Ammon's horn (tissue), 1 donor: Measurements from ENCODE around the gene SCRN2.

ENCODE experiments used
- DNase-seq: peaks from one replicate; pipeline ENCODE4 v3.0.0-alpha.2; 2016; ENCODE audit warnings: low spot score

Gene SCRN2

GRCh38 chr17:47821031-47821423 lies 20.0 kb downstream of the SCRN2 start:
- DNase-seq = no peak

DNA sequence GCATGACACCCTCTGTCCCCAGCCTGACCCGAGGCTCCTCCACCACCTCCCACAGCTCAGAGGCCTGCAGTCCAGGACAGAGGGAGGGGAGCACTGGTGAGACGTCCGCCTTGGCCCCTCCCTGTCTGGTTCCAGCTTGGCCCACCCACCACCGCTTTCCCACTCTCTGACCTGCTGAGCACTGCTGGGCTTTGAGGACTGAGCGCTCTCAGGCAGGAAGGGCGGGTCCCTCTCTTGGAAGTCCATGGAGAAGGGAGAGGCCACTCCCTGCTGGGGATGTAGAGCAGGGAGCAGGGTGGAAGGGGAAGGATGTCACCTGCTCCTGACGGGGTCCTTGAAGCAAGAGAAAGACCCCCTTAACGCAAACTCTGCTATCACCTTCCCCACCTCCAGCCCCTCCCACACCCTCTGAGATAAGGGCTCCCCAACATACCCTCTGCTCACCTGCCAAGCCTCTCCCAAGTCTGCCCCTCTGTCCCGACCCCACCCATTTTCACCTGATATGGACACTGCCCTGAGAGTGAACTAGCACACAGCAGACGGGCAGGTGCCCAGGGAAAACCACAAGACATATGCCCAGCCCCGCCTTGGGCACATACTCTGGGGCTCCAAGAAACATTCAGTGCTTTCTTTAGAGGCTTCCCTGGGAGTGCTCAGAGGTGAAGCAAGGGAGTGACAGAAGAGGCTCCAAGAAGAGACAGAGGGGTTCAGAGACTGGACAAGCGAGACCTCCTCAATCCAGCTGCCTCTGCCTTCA lies 20.9 kb downstream of the SCRN2 start:
- no peak for DNase-seq

GRCh38 chr17:47819475-47819874 lies 21.6 kb downstream of the SCRN2 start:
- no peak for DNase-seq

DNA sequence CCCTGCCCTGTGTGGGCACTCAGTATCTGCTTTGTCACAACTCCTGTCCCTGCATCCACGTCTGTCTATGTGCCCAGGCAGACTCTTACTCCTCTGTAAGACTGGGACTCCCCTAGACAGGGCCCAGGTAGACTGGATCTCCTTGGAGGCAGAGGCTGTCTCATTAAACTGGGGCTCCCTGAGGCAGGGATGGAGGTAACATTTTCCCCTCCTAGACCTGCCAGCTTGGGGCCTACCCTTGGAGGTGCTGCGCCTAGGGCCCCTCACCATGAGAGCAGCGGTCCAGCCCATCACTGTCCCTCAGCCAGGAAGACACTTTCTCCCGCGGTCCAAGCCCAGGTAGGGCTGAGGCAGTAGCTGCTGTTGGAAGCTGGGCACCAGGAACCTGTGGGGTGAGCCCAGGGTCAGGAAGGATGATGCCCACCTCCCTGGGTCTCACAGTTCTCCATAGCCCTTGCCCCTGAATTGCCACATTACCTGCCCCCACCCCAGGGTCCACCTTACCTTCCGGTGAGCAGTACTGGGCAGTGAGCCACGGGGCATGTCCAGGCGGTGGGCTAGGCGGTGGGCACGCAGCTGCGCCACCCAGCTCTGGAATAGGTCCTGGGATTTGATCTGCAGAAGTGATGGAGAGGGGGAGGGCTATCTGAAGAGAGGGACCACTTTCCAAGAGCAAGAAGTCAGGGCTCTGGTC lies 22.9 kb downstream of the SCRN2 start:
- DNase-seq = no peak

DNA sequence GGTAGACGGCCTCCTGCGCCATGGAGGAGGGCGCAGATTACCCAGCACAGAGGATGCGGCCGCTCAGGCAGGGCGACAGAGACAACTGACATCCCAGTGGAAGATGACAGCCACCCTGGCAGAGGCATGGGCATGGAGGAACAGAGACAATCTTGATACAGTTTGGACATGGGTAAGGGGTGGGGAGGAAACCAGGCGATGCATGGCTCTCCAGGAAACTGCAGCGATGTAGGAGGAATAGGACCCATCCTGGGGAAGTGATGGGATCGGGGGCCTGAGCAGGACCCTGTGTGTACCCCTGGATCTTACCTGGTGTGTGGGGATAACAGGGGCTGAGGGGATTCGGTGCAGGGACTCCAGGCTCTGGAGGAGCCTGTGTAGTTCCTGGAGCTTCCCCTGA lies 24.1 kb downstream of the SCRN2 start:
- DNase-seq = no peak

- DNase-seq = no peak
Observed at GRCh38 chr17:47816111-47816735, 24.9 kb downstream of the SCRN2 start.

GRCh38 chr17:47815106-47815918 lies 25.8 kb downstream of the SCRN2 start:
- no peak for DNase-seq

DNA sequence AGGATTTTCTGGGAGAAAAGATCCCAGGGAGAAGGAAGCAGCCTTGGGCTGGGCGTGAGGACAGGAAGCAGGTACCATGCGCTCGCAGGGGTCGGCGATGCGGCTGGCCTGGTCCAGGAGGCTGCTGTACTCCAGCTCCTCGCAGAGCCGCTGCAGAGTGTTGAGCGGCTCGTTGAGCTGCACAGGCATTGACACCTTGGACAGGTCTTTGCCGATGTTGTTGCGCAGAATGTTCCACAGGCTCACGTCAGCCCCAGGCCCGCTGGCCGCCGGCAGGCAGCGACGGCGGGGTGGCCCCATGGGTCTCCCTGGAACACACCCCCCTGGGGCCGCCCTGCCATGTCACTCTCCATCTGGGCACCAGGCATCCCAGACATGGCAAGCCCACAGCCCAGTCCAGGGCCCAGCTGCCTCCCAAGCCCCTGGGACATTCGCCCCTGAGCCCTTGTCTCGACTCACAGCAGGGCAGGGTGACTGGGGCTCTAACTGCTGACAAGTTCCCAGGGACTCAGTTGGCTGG lies 27.5 kb downstream of the SCRN2 start:
- DNase-seq = no peak

DNA sequence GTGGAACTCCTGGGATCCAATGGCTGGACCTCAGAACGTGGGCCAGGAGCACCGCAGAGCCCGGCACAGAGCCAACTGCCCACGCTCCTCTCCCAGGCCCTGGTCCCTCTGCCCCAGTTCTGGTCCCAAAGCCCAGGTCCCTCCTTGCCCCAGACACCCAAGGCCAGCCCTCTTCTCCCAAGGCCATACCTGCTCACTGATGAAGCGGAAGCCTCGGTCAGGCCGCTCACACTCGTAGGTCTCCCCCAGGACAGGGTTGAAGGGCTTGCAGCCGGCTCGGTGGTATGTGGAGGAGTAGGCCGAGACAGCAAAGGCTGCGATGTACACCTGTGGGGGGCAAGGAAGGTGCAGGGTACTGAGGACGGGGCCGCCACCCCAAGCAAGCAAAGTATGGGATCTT lies 28.0 kb downstream of the SCRN2 start:
- DNase-seq = no peak

- no peak for DNase-seq
Observed at GRCh38 chr17:47812146-47812920, 28.7 kb downstream of the SCRN2 start.

- DNase-seq = no peak
Observed at GRCh38 chr17:47811709-47812108, 29.4 kb downstream of the SCRN2 start.

DNA sequence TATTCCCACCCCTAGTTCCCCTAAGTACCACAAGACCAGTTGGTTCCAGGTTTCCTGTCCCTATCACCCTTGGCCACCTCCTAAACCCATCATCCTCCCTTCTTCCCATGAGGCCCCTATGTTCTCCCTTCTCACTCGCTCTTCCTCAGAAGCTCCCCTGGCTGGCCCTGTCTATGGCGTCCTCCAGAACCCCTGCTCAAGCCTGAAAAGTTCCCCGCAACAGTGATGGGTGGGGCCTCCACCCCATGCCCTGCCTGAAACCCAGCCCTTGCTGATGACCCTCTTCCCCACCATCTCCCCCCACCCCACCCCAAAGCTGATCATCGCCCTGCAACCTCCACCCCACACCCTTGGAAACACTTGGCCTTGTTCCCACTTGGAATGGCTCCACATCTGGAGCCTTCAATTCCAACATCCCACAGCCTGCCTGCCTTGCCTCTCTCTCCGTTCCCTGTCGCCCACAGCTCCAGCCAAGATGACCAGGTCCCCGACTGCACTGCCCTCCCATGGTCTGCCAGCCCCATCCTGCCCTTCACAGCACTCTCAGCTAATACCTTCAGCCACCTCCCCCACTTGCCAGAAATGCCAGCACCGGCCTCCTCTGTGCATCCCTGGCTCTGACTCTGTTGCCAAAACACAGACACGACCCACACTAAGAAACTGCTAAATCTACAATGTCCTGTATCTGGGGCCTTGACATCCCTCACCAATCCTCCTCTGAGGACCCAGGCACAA lies 30.0 kb downstream of the SCRN2 start:
- DNase-seq = no peak

DNA sequence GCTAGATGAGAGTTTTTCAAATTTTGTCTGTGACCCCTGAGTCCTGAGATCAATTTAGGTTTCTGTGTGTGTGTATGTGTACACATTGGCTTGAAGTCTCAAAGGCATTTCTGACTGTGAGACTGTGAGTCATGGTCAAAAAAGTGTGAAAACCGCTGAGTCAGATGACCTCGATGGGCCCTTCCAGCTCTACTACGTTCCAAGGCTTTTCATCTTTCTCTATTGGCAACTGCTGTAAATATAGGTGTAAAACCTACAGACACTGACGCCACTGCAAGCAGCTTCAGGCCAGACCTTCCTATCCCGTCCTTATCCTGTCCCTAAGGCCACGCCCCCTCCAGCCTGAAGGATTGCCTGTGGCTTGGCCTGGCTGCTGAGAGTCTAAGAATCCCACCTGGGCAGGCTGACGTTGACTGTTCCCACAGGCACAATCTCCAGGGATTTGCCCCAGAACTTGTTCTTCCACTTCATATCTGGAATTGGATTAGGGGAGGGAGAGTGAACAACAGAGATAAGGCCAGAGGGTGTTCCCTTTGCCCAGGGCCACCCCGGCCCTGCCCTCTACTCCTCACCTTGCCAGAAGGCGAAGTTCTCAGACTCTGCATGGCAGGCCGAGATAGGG lies 30.8 kb downstream of the SCRN2 start:
- DNase-seq = no peak

DNA sequence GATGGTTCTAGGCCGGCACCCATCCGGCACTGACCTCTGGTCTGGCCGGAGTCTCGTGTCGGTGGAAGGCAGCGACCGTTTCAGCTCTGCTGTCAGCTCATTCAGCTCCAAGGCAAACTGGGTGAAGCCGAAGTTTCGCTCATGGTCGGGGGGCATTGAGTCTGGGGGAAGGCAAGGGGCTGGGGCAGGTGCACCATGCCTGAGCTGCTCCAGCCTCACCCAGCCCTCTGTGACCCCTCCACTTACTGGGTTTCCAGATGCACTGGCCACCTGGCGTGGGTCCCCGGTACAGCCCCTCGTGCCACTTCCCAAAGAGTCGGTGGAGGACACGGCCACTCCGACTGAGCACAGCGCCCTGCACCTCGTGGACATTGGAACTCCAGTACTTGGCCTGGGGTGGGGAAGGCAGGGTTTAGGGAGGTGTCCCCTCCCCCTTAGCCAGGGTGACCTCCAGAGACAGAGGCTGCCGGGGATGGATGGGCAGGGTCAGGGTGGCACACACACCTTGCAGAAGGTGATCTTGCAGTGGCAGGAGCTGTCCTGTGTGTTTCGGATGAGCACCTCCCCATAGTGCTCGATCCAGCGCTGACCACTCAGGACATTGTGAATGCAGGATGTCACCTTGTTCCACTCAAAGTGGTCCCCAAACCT lies 32.1 kb downstream of the SCRN2 start:
- DNase-seq = no peak

DNA sequence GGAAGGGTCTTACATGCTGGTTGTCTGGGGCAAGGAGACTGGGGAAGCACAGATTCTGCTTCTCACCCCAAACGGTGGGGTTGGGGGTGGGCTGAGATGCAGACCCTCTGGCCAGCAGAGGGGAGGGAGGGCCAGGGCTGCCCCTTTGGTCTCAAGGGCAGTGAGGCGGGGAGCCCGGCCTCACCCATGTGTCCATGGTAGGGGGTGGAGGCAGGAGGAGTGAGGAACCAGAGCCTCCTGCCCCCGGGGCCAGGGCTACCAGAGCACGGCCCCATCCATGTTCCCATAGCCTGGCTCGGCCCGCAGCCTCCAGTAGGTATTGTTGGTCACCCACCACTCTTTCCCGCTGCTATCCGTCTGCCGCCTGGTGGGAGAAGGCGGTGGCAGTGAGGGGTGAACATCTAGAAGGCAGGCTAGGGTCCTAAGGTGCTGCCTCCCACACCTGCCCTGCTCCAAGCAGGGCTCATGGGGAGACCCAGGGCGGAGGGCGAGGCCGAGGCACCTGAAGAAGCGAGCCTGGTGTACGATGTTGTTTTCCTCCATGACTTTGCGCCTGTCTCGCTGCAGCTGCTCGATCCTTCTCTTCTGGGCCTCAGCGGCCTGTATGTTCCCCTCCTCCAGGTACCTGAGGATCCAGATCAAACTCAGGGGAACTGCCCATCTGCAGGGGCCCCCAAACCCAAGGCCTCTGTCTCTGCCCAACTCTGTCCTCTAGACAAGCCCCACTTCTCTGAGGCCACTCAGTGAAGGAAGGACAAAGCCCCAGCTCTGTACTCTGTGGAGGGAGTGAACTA lies 32.8 kb downstream of the SCRN2 start:
- DNase-seq = no peak

GRCh38 chr17:47807421-47807820 lies 33.7 kb downstream of the SCRN2 start:
- no peak for DNase-seq

- no peak for DNase-seq
Observed at GRCh38 chr17:47806913-47807255, 34.2 kb downstream of the SCRN2 start.

- no peak for DNase-seq
Observed at GRCh38 chr17:47806026-47806912, 34.8 kb downstream of the SCRN2 start.
